Keratinocyte (primary cell): ENCODE results near the gene UBE2A. TPM values are rescaled to one million over a fixed set of nuclear protein-coding genes. Genes with fewer than 3 reads are reported as not detected.

Experiments
- DNase-seq: peaks from one replicate; pipeline ENCODE4 v3.0.0-alpha.2; 2011; ENCODE audit warnings: low read depth, missing footprints, low spot score
- FAIRE-seq: peaks from 2 replicates; lab custom pipeline; 2011; peaks lifted over from hg19 to GRCh38; lab: Jason Lieb, UNC
- H2AFZ ChIP-seq: 2 replicates; pipeline ENCODE4 v1.6.0; 2012; ENCODE audit warnings: low read length, control low read depth, inconsistent platforms; ENCODE audit not compliant: control insufficient read depth
- H3K27ac ChIP-seq: 2 replicates; pipeline ENCODE4 v1.5.1; 2011; ENCODE audit warnings: low read length; ENCODE audit not compliant: control insufficient read depth, insufficient read depth
- H3K27me3 ChIP-seq: 3 replicates; pipeline ENCODE4 v1.6.0; 2011; ENCODE audit warnings: low read length; ENCODE audit not compliant: control insufficient read depth, insufficient read depth; ENCODE audit errors: extremely low read depth
- H3K36me3 ChIP-seq, 2 experiments: 2 replicates in 1 of 2; 3 replicates in 1 of 2; pipeline ENCODE4 v1.5.1; 2011; ENCODE audit warnings: low read length in 2 of 2, mild to moderate bottlenecking in 1 of 2; ENCODE audit not compliant: control insufficient read depth in 2 of 2, insufficient read depth in 2 of 2; ENCODE audit errors: extremely low read depth in 1 of 2
- H3K4me1 ChIP-seq: 3 replicates; pipeline ENCODE4 v1.5.1; 2011; ENCODE audit warnings: low read length; ENCODE audit not compliant: control insufficient read depth, insufficient read depth; ENCODE audit errors: extremely low read depth
- H3K4me2 ChIP-seq: 3 replicates; pipeline ENCODE4 v1.6.0; 2011; ENCODE audit warnings: low read depth, low read length; ENCODE audit not compliant: control insufficient read depth, insufficient read depth; ENCODE audit errors: extremely low read depth
- H3K4me3 ChIP-seq, 3 experiments: fragments of 200-600 bp in 1 of 3; sonication (generic) in 1 of 3; 2 replicates in 2 of 3; 3 replicates in 1 of 3; pipeline ENCODE4 v1.5.1; 2011 to 2016; ENCODE audit warnings: low read length in 3 of 3, mild to moderate bottlenecking in 3 of 3, control low read depth in 2 of 3, inconsistent platforms in 1 of 3, low read depth in 1 of 3, mixed read lengths in 1 of 3, mixed run types in 1 of 3, moderate library complexity in 1 of 3; ENCODE audit not compliant: control insufficient read depth in 2 of 3, insufficient read depth in 2 of 3; ENCODE audit errors: extremely low read depth in 1 of 3
- H3K79me2 ChIP-seq: 2 replicates; pipeline ENCODE4 v1.6.0; 2012; ENCODE audit warnings: low read length; ENCODE audit not compliant: control insufficient read depth, insufficient read depth
- H3K9ac ChIP-seq: 3 replicates; pipeline ENCODE4 v1.6.0; 2011; ENCODE audit warnings: low read length; ENCODE audit not compliant: control insufficient read depth, insufficient read depth; ENCODE audit errors: extremely low read depth
- H3K9me1 ChIP-seq: 3 replicates; pipeline ENCODE4 v1.6.0; 2011; ENCODE audit warnings: low read length; ENCODE audit not compliant: control insufficient read depth, insufficient read depth; ENCODE audit errors: extremely low read depth
- H3K9me3 ChIP-seq: 2 replicates; pipeline ENCODE4 v1.5.1; 2012; ENCODE audit warnings: low read depth, low read length; ENCODE audit not compliant: control insufficient read depth
- H4K20me1 ChIP-seq: 3 replicates; pipeline ENCODE4 v1.6.0; 2011; ENCODE audit warnings: low read length; ENCODE audit not compliant: control insufficient read depth, insufficient read depth; ENCODE audit errors: extremely low read depth
- CTCF ChIP-seq, 3 experiments: IDR thresholded peaks in 1 of 3; conservative IDR thresholded peaks in 1 of 3; optimal IDR thresholded peaks in 1 of 3; 2 replicates in 2 of 3; 3 replicates in 1 of 3; pipeline versions ENCODE3 to v1.5.1; 2011; ENCODE audit warnings: low read length in 3 of 3, mild to moderate bottlenecking in 3 of 3, moderate library complexity in 2 of 3, control low read depth in 1 of 3, inconsistent platforms in 1 of 3; ENCODE audit not compliant: insufficient read depth in 2 of 3; ENCODE audit errors: extremely low read depth in 1 of 3
- EZH2 ChIP-seq: IDR thresholded peaks from one replicate; pipeline ENCODE4 v1.6.1; 2012; ENCODE audit warnings: inconsistent platforms, mild to moderate bottlenecking, low read length, moderate library complexity
- dilution Hi-C: fragments of 300-500 bp; cut with MboI; formaldehyde crosslinking; loops from one replicate; pipeline ENCODE4 v1.7.0; 2020; ENCODE audit warnings: low sequenced_read_pairs; ENCODE audit not compliant: extremely low pct_ligation_motif_present
- polyA plus RNA-seq, 5 experiments: library from polyadenylated mRNA; depleted of rRNA in 3 of 5; stranded (reverse) in 3 of 5; stranded (forward) in 1 of 5; unstranded in 1 of 5; fragments of >200 nt; gene quantifications; 1 replicate in 1 of 5; 2 replicates in 3 of 5; 3 replicates in 1 of 5; pipeline versions ENCODE4 v1.2.1 to v1.2.3, GENCODE V29; 2011 to 2012; ENCODE audit warnings: missing spikeins in 2 of 5, low read depth in 1 of 5, low replicate concordance in 1 of 5

The UBE2A gene
- polyA plus RNA-seq, 1 donor (not counting 4 experiments of a cell fraction or from before 2014, with no cell fraction given), result 76.2 TPM

- Histone ChIP-seq H3K27ac (peak overlapping the region; percentile 78), H3K4me3 (peak overlapping the region; percentile 72 to 89 (median 78)), H3K9ac (peak overlapping the region; percentile 87), H3K9me1 (no peaks in the 10 kb centered on the region), H2AFZ (peak overlapping the region; percentile 75), H4K20me1 (no peaks in the 10 kb centered on the region), H3K36me3 (peaks cover 0 to 3% of the 10 kb centered on the region in 2 experiments), H3K79me2 (peaks cover 40% of the 10 kb centered on the region), H3K9me3 (no peaks in the 10 kb centered on the region), H3K27me3 (no peaks in the 10 kb centered on the region), H3K4me2 (peak overlapping the region; percentile 83), H3K4me1 (peaks cover 17% of the 10 kb centered on the region)
- DNase-seq (no peak), FAIRE-seq (no peak)
- TF ChIP-seq EZH2 (no peak), CTCF (optimal IDR thresholded peaks at IDR 0.05 in 1 of 3, IDR thresholded peaks at IDR 0.05 in 1 of 3, conservative IDR thresholded peaks at IDR 0.05 in 1 of 3; ENCODE audit: extremely low read depth in 1 of 3, insufficient read depth in 2 of 3, low read length in 3 of 3) (peak in 1 of 3 experiments; percentile 6)
- dilution Hi-C loops, result no loop called here
These were observed 31.3 kb downstream of the UBE2A start for GRCh38 chrX:119605464-119606279.

- H4K20me1 ChIP-seq, result no peaks in the 10 kb centered on the region
- peak; percentile 5 for FAIRE-seq
- peaks cover 17% of the 10 kb centered on the region for H3K4me1 ChIP-seq
These were observed 32.1 kb downstream of the UBE2A start, which contains the start of gene NKRF for GRCh38 chrX:119606280-119607017. Gene NKRF (minus strand): TSS chrX:119606424.

More at GRCh38 chrX:119606280-119607017, 32.1 kb downstream of the UBE2A start, which contains the start of gene NKRF:
- Histone ChIP-seq H3K9me1 (no peaks in the 10 kb centered on the region), H3K4me3 (peak within 1 kb of the TSS; percentile 72 to 89 (median 78)), H3K36me3 (peaks cover 0 to 3% of the 10 kb centered on the region in 2 experiments), H3K9ac (peak within 1 kb of the TSS; percentile 87), H3K9me3 (no peaks in the 10 kb centered on the region), H3K79me2 (peaks cover 33% of the 10 kb centered on the region), H3K4me2 (peak within 1 kb of the TSS; percentile 87), H3K27ac (peak within 1 kb of the TSS; percentile 78), H2AFZ (peak within 1 kb of the TSS; percentile 81), H3K27me3 (no peaks in the 10 kb centered on the region)
- dilution Hi-C loops, result no loop called here
- no peak for TF ChIP-seq CTCF (optimal IDR thresholded peaks at IDR 0.05 in 1 of 3, IDR thresholded peaks at IDR 0.05 in 1 of 3, conservative IDR thresholded peaks at IDR 0.05 in 1 of 3; ENCODE audit: extremely low read depth in 1 of 3, insufficient read depth in 2 of 3, low read length in 3 of 3)
- TF ChIP-seq EZH2, result no peak
- peak; percentile 33 for DNase-seq
